ENCODE data around the gene CIDEB.

CIDEB gene

DNA sequence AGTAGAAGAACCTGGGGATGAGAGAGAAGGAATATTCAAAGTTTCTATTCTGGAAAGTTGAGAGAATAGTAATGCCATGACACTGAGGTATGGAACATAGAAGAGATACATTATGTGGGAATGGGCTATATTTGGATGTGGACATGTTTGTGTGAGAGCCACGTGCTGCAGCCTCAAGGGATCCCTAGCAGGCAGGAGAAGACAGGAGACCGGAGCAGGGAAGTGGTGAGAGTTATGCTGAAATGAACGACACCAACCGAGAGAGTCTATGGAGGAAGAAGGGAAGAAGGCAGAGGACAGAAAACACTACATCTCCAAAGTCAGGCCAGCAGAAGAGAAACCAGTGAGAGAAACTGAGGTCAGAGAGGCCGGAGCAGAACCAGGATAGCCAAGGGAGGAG, 42.0 kb upstream of the CIDEB start:
- no peak for DNase-seq (ENCODE audit: low read depth, low spot score)
- H3K4me3 ChIP-seq (ENCODE audit: low read depth, low read length), result no peak overlapping the region
- CTCF ChIA-PET, result interaction anchor here (0.7 to 3.9 kb wide), 5 partner anchors 11 to 86 kb away, joined by 3 to 31 read pairs (median 6); partner anchors contain the start of genes CBLN3 and KHNYN
- TF ChIP-seq, protein P1, sequence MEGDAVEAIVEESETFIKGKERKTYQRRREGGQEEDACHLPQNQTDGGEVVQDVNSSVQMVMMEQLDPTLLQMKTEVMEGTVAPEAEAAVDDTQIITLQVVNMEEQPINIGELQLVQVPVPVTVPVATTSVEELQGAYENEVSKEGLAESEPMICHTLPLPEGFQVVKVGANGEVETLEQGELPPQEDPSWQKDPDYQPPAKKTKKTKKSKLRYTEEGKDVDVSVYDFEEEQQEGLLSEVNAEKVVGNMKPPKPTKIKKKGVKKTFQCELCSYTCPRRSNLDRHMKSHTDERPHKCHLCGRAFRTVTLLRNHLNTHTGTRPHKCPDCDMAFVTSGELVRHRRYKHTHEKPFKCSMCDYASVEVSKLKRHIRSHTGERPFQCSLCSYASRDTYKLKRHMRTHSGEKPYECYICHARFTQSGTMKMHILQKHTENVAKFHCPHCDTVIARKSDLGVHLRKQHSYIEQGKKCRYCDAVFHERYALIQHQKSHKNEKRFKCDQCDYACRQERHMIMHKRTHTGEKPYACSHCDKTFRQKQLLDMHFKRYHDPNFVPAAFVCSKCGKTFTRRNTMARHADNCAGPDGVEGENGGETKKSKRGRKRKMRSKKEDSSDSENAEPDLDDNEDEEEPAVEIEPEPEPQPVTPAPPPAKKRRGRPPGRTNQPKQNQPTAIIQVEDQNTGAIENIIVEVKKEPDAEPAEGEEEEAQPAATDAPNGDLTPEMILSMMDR (IDR thresholded peaks at IDR 0.05; ENCODE audit: insufficient read depth, low read length, missing control alignments), result no peak
- POLR2A ChIA-PET, result no interaction called here

DNA sequence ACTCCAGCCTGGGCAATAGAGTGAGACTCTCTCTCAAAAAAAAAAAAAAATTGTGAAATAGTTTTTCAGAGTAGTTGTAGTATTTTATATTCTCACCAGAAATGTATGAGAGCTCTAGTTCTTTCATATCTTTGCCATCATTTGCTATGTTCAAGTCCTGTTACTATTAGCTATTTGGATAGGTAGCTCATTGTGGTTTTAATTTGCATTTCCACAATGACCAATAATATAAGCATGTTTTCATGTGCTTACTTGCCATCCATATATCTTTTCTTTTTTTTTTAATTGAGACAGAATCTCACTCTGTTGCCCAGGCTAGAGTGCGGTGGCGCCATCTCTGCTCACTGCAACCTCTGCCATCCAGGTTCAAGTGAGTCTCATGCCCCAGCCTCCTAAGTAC, 40.4 kb upstream of the CIDEB start:
- H3K4me3 ChIP-seq (ENCODE audit: low read depth, low read length), result no peak overlapping the region
- POLR2A ChIA-PET, result no interaction called here
- DNase-seq (ENCODE audit: low read depth, low spot score), result no peak
- TF ChIP-seq, protein P1 (IDR thresholded peaks at IDR 0.05; ENCODE audit: insufficient read depth, low read length, missing control alignments), result no peak
- CTCF ChIA-PET, result interaction anchor here (0.6 to 5.7 kb wide), 14 partner anchors 11 to 90 kb away, joined by 3 to 101 read pairs (median 4); partner anchors contain the start of genes ADCY4, CBLN3, CIDEB and KHNYN

DNA sequence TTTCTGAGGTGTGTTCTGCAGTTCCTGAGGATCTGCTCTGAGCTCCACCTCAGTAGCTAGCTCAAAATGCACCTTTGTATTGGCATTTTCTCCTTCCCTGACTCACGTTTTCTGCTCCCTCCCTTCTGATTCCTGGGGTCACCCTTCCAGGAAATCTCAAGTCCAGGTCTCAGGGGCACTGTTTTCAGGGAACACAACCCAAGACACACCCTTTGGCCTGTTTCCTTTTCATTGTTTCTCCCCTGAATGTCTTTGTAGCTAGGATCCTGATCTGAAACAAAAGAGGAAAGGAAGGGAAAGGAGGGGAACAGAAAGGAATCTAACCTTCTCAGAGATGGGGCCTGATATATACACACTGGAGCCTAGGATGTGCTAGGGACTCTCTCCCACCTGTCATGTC, 39.4 kb upstream of the CIDEB start:
- ChIA-PET POLR2A (no interaction called here), CTCF (interaction anchor here (0.8 to 5.7 kb wide), 13 partner anchors 11 to 90 kb away, joined by 3 to 101 read pairs (median 5); partner anchors contain the start of genes ADCY4, CBLN3, CIDEB and KHNYN)
- DNase-seq (ENCODE audit: low read depth, low spot score), result no peak
- H3K4me3 ChIP-seq (ENCODE audit: low read depth, low read length), result no peak overlapping the region
- TF ChIP-seq, protein P1 (IDR thresholded peaks at IDR 0.05; ENCODE audit: insufficient read depth, low read length, missing control alignments), result no peak

DNA sequence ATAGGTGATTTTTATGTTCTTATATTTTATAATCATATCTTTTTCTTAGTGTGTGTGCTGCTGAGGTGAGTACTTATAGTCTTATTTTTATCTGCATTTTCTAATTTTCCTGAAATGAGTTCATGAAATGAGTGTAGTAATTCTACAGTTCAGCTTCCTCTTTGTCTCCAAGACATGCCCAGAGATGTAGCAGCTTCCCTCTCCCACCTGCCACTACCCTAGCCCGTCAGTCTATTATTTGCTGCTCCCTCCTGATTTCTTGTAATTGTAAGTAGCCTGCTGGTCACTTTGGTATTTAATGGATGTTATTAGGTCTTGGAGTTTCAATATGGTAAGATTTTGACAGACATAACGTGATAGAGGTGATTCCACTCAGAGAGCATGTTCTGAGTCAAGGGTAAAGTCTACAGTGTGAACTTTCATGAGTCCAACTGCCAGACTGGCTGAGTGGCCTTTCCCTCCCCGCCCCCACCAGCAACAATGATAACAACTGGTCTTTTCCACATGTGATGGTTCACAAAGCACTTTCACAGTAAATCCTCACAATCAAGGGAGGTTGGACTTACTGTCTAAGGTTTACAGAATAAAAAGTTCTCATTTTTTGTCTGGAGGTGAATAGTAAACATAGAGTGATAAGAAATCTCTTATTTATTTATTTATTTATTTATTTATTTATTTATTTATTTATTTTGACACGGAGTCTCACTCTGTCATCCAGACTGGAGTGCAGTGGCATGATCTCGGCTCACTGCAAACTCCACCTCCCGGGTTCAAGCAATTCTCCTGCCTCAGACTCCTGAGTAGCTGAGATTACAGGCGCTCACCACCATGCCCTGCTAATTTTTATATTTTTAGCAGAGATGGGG, 36.3 kb upstream of the CIDEB start:
- no peak overlapping the region for H3K4me3 ChIP-seq (ENCODE audit: low read depth, low read length)
- ChIA-PET POLR2A (interaction anchor here (1.2 kb wide), 1 partner anchor 86 kb away, joined by 3 read pairs; the partner anchor contains the start of genes CBLN3 and KHNYN), CTCF (interaction anchor here (0.7 to 5.7 kb wide), 7 partner anchors 8 to 97 kb away, joined by 3 to 101 read pairs (median 5); partner anchors contain the start of genes ADCY4, CBLN3 and KHNYN)
- TF ChIP-seq, protein P1 (IDR thresholded peaks at IDR 0.05; ENCODE audit: insufficient read depth, low read length, missing control alignments), result no peak
- DNase-seq (ENCODE audit: low read depth, low spot score), result no peak

DNA sequence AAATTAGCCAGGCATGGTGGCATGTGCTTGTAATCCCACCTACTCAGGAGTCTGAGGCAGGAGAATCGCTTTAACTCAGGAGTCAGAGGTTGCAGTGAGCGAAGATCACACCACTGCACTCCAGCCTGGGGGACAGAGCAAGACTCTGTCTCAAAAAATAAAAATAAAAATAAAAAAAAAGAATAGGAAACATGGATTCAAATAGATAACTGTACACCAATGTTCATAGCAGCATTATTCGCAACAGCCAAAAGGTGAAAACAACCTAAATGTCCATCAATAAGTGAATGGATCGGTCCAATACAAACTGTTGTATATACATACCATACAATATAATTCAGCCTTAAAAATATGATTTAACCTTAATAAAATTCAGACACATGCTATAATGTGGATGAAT, 35.1 kb upstream of the CIDEB start:
- DNase-seq (ENCODE audit: low read depth, low spot score), result no peak
- CTCF ChIA-PET, result interaction anchor here (0.8 to 27.8 kb wide), 7 partner anchors 7 to 93 kb away, joined by 3 to 1633 read pairs (median 20); partner anchors contain the start of genes ADCY4, CBLN3, KHNYN and SDR39U1
- POLR2A ChIA-PET, result no interaction called here
- no peak overlapping the region for H3K4me3 ChIP-seq (ENCODE audit: low read depth, low read length)
- TF ChIP-seq, protein P1 (IDR thresholded peaks at IDR 0.05; ENCODE audit: insufficient read depth, low read length, missing control alignments), result no peak

DNA sequence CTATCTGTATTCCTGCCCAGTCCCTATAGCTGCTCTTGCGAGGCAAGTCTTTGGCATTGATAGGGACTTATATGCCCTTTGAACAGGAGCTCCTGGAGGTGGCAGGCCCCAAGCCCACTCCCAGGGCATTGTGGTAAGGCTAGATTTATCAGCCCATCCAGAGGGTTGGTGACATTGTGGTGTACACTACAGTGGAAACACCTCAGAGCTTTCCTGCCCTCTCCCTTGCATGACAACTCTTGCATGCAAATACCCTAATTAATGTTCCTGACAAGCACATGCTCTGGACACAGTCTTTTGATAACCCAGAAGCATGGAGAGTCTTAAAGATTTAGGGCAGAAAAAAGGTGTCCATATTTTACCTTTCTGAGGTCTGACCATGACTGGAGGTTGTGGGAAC, 32.8 kb upstream of the CIDEB start:
- TF ChIP-seq, protein P1 (IDR thresholded peaks at IDR 0.05; ENCODE audit: insufficient read depth, low read length, missing control alignments), result no peak
- ChIA-PET POLR2A (interaction anchor here (0.8 kb wide), 1 partner anchor 36 kb away, joined by 3 read pairs; no protein-coding TSS in a partner anchor), CTCF (interaction anchor here (0.9 to 37.5 kb wide), 7 partner anchors 9 to 87 kb away, joined by 3 to 1633 read pairs (median 17); partner anchors contain the start of genes CBLN3, CIDEB, DHRS1 and KHNYN)
- H3K4me3 ChIP-seq (ENCODE audit: low read depth, low read length), result no peak overlapping the region
- no peak for DNase-seq (ENCODE audit: low read depth, low spot score)

Data from AG04449 (cell line).